B cell (primary cell): Measurements from ENCODE around the gene KSR1.

Experiments
- CTCF ChIP-seq: fragments of 200-600 bp; IDR thresholded peaks from one replicate; pipeline ENCODE4 v1.8.0; 2022; ENCODE audit warnings: antibody characterized with exemption, mild to moderate bottlenecking
- EZH2 ChIP-seq: IDR thresholded peaks from 2 replicates; pipeline ENCODE4 v1.6.1; 2012; ENCODE audit warnings: borderline replicate concordance, low read depth, mild to moderate bottlenecking, moderate library complexity, low read length; ENCODE audit not compliant: insufficient read depth, poor library complexity, severe bottlenecking

GRCh38 chr17:27439342-27439741 is 16.9 kb upstream of the KSR1 start:
- TF ChIP-seq CTCF (no peak), EZH2 (no peak)
